Loucy (cell line): ENCODE results near the gene NOM1.

Experiments
- CTCF ChIP-seq: fragments of 200-600 bp; sonication (generic); conservative IDR thresholded peaks from 2 replicates; pipeline ENCODE4 v1.5.1; 2014; ENCODE audit warnings: mild to moderate bottlenecking, antibody characterized with exemption, low read length
- EZH2phosphoT487 ChIP-seq: fragments of 200-600 bp; IDR thresholded peaks from 2 replicates; pipeline ENCODE4 v1.6.1; 2018; ENCODE audit warnings: antibody characterized with exemption, mild to moderate bottlenecking, moderate library complexity, borderline replicate concordance

GRCh38 chr7:156993021-156993924, 43.8 kb downstream of the NOM1 start:
- TF ChIP-seq CTCF, result no peak
- no peak for TF ChIP-seq EZH2phosphoT487
